ENCODE measurements around the gene GNG13. TPM values are rescaled to one million over a fixed set of nuclear protein-coding genes. Genes with fewer than 3 reads are reported as not detected.

GNG13 gene
- total and polyA plus RNA-seq, 2 experiments from 2014 or later, result 0.29 TPM; not detected in 1

DNA sequence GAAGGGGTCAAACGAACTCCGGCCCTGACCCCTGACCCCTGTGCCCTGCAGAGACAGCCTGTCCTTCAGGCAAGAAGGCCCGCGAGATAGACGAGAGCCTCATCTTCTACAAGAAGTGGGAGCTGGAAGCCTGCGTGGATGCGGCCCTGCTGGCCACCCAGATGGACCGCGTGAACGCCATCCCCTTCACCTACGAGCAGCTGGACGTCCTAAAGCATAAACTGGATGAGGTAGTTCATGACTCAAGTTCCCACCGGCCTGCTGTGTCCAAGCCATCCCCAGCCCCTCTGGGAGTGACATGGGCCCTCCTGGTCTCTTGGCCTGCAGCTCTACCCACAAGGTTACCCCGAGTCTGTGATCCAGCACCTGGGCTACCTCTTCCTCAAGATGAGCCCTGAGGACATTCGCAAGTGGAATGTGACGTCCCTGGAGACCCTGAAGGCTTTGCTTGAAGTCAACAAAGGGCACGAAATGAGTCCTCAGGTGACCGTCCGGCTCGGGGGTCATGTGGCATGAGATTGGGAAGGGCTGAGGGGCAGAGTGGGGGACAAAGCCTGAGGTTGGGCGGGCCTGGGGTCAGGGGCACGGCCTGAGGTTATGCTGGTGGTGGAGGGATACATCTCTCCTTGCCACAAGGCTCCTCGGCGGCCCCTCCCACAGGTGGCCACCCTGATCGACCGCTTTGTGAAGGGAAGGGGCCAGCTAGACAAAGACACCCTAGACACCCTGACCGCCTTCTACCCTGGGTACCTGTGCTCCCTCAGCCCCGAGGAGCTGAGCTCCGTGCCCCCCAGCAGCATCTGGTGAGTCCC lies 34.3 kb downstream of the GNG13 start (continued):
- TF ChIP-seq, protein P1, sequence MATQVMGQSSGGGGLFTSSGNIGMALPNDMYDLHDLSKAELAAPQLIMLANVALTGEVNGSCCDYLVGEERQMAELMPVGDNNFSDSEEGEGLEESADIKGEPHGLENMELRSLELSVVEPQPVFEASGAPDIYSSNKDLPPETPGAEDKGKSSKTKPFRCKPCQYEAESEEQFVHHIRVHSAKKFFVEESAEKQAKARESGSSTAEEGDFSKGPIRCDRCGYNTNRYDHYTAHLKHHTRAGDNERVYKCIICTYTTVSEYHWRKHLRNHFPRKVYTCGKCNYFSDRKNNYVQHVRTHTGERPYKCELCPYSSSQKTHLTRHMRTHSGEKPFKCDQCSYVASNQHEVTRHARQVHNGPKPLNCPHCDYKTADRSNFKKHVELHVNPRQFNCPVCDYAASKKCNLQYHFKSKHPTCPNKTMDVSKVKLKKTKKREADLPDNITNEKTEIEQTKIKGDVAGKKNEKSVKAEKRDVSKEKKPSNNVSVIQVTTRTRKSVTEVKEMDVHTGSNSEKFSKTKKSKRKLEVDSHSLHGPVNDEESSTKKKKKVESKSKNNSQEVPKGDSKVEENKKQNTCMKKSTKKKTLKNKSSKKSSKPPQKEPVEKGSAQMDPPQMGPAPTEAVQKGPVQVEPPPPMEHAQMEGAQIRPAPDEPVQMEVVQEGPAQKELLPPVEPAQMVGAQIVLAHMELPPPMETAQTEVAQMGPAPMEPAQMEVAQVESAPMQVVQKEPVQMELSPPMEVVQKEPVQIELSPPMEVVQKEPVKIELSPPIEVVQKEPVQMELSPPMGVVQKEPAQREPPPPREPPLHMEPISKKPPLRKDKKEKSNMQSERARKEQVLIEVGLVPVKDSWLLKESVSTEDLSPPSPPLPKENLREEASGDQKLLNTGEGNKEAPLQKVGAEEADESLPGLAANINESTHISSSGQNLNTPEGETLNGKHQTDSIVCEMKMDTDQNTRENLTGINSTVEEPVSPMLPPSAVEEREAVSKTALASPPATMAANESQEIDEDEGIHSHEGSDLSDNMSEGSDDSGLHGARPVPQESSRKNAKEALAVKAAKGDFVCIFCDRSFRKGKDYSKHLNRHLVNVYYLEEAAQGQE (IDR thresholded peaks at IDR 0.05; ENCODE audit: unreplicated experiment), result no peak
- no peak for TF ChIP-seq NANOG (IDR thresholded peaks at IDR 0.05; ENCODE audit: borderline replicate concordance)
- TF ChIP-seq, protein P2, sequence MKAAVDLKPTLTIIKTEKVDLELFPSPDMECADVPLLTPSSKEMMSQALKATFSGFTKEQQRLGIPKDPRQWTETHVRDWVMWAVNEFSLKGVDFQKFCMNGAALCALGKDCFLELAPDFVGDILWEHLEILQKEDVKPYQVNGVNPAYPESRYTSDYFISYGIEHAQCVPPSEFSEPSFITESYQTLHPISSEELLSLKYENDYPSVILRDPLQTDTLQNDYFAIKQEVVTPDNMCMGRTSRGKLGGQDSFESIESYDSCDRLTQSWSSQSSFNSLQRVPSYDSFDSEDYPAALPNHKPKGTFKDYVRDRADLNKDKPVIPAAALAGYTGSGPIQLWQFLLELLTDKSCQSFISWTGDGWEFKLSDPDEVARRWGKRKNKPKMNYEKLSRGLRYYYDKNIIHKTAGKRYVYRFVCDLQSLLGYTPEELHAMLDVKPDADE (IDR thresholded peaks at IDR 0.05), result no peak

DNA sequence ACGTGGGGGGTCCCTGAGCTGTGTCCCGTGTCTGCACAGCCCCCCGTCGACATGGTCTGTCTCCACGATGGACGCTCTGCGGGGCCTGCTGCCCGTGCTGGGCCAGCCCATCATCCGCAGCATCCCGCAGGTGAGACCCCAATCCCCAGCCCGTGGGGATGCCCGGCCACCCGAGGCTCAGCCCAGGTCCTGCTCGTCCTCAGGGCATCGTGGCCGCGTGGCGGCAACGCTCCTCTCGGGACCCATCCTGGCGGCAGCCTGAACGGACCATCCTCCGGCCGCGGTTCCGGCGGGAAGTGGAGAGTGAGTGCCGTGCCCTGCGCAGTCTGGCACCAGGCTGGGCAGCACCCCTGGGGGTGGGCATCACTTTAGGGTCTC lies 35.1 kb downstream of the GNG13 start:
- H3K27ac Mint-ChIP-seq, result no peak overlapping the region
- Histone ChIP-seq H3K27me3 (ENCODE audit: insufficient read depth) (no peaks in the 10 kb centered on the region), H3K4me3 (no peak overlapping the region), H3F3A (replicated peaks; ENCODE audit: low read depth) (0 out of 2 replicates have a peak, but pooled peaks cover 3% of the 10 kb centered on the region), H3K36me3 (ENCODE audit: insufficient read depth) (no peaks in the 10 kb centered on the region), H2AFZ (no peak overlapping the region), H3K4me1 (ENCODE audit: insufficient read depth) (no peaks in the 10 kb centered on the region), H3K9me2 (ENCODE audit: insufficient read depth) (no peaks in the 10 kb centered on the region), H3K27ac (ENCODE audit: low read depth) (no peak overlapping the region), H4K20me1 (replicated peaks; ENCODE audit: insufficient read depth) (no peaks in the 10 kb centered on the region), H3K4me2 (no peak overlapping the region), H3K79me2 (replicated peaks; ENCODE audit: insufficient read depth) (no peaks in the 10 kb centered on the region)
- no peak for ATAC-seq
- H3K4me3 Mint-ChIP-seq, result no peak overlapping the region
- H3K27me3 Mint-ChIP-seq (ENCODE audit: insufficient read depth, low read depth, poor library complexity), result peaks cover 13% of the 10 kb centered on the region
- no peak for DNase-seq (ENCODE audit: low spot score)
- TF ChIP-seq JUNB (IDR thresholded peaks at IDR 0.05; ENCODE audit: unreplicated experiment) (no peak), EZH2phosphoT487 (IDR thresholded peaks at IDR 0.05; ENCODE audit: unreplicated experiment) (no peak)
- TF ChIP-seq, protein P3, sequence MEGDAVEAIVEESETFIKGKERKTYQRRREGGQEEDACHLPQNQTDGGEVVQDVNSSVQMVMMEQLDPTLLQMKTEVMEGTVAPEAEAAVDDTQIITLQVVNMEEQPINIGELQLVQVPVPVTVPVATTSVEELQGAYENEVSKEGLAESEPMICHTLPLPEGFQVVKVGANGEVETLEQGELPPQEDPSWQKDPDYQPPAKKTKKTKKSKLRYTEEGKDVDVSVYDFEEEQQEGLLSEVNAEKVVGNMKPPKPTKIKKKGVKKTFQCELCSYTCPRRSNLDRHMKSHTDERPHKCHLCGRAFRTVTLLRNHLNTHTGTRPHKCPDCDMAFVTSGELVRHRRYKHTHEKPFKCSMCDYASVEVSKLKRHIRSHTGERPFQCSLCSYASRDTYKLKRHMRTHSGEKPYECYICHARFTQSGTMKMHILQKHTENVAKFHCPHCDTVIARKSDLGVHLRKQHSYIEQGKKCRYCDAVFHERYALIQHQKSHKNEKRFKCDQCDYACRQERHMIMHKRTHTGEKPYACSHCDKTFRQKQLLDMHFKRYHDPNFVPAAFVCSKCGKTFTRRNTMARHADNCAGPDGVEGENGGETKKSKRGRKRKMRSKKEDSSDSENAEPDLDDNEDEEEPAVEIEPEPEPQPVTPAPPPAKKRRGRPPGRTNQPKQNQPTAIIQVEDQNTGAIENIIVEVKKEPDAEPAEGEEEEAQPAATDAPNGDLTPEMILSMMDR (conservative IDR thresholded peaks at IDR 0.05; ENCODE audit: low read depth in 2 of 2), result no peak
- H3K36me3 Mint-ChIP-seq (ENCODE audit: low read depth), result no peaks in the 10 kb centered on the region
- H3K9me3 Mint-ChIP-seq, result no peaks in the 10 kb centered on the region; the same call in 2 of the 3 replicates
- no peaks in the 10 kb centered on the region; the same call in 1 of the 3 replicates for H3K4me1 Mint-ChIP-seq
